ENCODE measurements around the gene TBC1D20.

DNA sequence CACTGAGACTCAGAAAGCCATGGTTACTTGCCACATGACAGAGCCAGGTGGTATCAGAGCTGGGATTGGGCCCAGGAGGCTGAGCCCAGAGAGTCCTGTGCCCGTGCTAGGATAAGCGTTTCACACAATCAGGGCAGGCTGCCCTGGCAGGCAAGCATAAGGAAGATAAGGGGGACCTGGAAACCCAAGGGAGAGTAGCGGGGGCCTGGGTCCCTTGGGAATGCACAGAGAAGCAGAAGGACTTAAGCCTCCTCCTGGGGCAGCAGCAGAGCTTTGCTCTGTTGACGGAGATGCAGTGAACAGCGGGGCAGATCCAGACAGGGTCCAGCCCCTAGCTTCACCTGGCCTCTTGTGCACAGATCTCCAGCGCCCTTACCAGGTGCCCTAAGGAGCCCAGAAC is 73.1 kb downstream of the TBC1D20 start:
- TF ChIP-seq POLR2AphosphoS5 (IDR thresholded peaks at IDR 0.05) = no peak
- TF ChIP-seq EP300 (IDR thresholded peaks at IDR 0.05) = no peak
- TF ChIP-seq POLR2A (IDR thresholded peaks at IDR 0.05; ENCODE audit: low read depth) = no peak
- no peak for TF ChIP-seq CTCF (IDR thresholded peaks at IDR 0.05)
